ENCODE results near the gene KIF1B. TPM values are rescaled to one million over a fixed set of nuclear protein-coding genes. Genes with fewer than 3 reads are reported as not detected.
"Not testable (repeated sequence)": the region's sequence is repeated elsewhere in the genome, so short reads cannot be mapped to it uniquely, and the experiment has no call there.

Gene KIF1B
- total RNA-seq, 1 donor from 2014 or later: 38.0 TPM

DNA sequence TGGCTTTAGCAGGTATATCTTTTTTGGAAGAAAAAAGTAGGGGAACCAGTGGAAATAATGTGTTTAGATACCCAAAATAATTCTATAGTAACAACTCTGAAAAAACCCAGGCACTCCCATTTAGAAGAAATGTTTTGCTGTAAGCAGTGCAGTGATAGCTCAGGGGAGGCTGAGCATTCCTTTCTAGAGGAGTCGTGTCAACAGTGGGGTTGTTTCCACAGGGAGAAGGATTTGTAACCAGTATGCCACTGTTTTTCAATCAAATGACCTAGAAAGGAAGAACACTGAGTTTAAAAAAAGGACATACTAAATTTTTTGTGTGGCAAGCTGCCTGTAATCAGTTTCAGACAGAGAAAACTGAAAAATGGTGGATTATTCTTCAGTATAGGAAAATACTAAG, 190.9 kb downstream of the KIF1B start:
- Histone ChIP-seq H3K4me3 (no peak overlapping the region), H3K4me1 (peaks cover 29% of the 10 kb centered on the region), H3K27me3 (ENCODE audit: low read depth) (no peaks in the 10 kb centered on the region), H3K27ac (peak overlapping the region; percentile 32), H3K9me3 (no peaks in the 10 kb centered on the region), H3K36me3 (peaks cover 46% of the 10 kb centered on the region)
- ATAC-seq (no peak), DNase-seq (no peak)
- intact Hi-C loops (cut with DNase I): no loop called here
- TF ChIP-seq, protein P1, sequence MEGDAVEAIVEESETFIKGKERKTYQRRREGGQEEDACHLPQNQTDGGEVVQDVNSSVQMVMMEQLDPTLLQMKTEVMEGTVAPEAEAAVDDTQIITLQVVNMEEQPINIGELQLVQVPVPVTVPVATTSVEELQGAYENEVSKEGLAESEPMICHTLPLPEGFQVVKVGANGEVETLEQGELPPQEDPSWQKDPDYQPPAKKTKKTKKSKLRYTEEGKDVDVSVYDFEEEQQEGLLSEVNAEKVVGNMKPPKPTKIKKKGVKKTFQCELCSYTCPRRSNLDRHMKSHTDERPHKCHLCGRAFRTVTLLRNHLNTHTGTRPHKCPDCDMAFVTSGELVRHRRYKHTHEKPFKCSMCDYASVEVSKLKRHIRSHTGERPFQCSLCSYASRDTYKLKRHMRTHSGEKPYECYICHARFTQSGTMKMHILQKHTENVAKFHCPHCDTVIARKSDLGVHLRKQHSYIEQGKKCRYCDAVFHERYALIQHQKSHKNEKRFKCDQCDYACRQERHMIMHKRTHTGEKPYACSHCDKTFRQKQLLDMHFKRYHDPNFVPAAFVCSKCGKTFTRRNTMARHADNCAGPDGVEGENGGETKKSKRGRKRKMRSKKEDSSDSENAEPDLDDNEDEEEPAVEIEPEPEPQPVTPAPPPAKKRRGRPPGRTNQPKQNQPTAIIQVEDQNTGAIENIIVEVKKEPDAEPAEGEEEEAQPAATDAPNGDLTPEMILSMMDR (IDR thresholded peaks at IDR 0.05): no peak

DNA sequence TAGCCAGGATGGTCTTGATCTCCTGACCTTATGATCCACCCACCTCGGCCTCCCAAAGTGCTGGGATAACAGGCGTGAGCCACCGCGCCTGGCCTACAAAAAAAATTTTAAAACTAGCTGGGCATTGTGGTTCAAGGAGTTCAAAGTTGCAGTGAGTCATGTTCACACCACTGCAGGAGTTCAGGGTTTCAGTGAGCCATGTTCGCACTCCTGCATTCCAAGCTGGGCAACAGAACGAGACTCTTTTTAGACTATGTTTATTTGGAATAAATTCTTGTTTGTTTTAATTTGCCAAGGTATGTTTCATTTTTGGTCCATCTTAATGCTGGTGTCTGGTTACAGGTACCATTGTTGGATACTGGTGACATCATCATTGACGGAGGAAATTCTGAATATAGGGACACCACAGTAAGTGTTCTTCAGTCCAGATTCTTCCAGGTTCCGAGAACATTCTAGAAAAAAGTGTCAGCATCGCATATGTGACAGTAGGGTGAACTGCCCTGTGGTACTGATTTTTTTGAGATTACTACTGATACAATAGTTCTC, 192.4 kb downstream of the KIF1B start:
- Histone ChIP-seq H3K27me3 (ENCODE audit: low read depth) (no peaks in the 10 kb centered on the region), H3K36me3 (peaks cover 61% of the 10 kb centered on the region), H3K9me3 (no peaks in the 10 kb centered on the region), H3K4me3 (no peak overlapping the region), H3K4me1 (peaks cover 29% of the 10 kb centered on the region), H3K27ac (no peak overlapping the region)
- TF ChIP-seq, protein P1 (IDR thresholded peaks at IDR 0.05): no peak
- intact Hi-C loops (cut with DNase I): no loop called here
- DNase-seq: no peak
- ATAC-seq: no peak

DNA sequence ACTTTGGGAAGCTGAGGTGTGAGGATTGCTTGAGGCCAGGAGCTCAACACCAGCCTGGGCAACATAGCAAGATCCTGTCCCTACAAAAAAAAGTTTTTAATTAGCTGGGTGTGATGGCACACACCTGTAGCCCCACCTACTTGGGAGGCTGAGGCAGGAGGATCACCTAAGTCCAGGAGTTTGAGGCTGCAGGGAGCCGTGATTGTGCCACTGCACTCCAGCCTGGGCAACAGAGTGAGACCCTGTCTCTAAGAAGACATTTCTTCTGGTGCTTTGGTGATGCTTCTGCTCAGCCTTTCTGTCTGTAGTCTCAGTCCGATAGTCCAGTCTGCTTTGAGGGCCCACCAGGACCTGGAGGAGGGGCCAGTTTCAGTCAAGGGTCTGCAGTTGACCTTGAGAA, 196.8 kb downstream of the KIF1B start:
- intact Hi-C loops (cut with DNase I): no loop called here
- H3K4me3 ChIP-seq: no peak overlapping the region
- H3K27ac ChIP-seq: no peak overlapping the region
- H3K9me3 ChIP-seq: no peaks in the 10 kb centered on the region
- TF ChIP-seq, protein P1 (IDR thresholded peaks at IDR 0.05): no peak
- peaks cover 100% of the 10 kb centered on the region for H3K36me3 ChIP-seq
- DNase-seq (no peak), ATAC-seq (no peak)
- no peaks in the 10 kb centered on the region for H3K27me3 ChIP-seq (ENCODE audit: low read depth)
- no peaks in the 10 kb centered on the region for H3K4me1 ChIP-seq

DNA sequence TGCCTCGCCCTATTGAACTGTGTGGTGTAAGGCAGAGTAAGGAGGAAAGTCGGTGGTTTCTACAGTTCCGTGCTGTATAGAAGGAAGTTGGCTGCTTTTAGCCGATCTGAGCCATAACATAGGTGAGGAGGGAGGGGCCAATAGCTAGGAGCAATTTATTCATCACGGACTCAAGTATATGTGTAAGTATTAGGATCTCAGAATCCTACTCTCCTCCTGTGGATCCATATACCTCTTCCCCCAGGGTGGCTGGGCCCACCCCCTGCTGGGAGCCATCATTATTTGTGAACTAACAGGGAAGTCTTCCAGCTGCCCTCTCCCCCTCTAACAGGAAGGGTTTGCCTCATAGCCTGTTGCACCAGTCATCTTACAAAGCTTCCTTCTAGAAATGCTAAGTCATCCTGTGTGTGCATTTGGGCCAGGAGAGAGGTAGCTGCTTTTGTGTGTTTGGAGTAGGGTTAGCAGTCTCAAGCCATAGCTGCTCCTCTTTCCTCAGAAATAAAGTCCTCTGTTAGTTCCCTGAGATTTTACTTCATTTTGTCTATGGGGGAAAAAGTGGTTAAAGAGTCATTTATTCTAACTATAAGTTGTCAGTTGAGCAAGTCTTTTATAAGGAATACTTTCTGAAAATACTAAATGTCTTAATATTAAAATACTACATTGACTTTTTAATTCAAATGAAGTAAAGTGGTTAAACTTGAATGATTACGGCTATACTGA, 205.0 kb downstream of the KIF1B start:
- peak; percentile 82 to 90 for ATAC-seq
- TF ChIP-seq, protein P1 (IDR thresholded peaks at IDR 0.05): no peak
- no peaks in the 10 kb centered on the region for H3K9me3 ChIP-seq
- peaks cover 97% of the 10 kb centered on the region for H3K36me3 ChIP-seq
- no peak overlapping the region for H3K4me3 ChIP-seq
- DNase-seq: peak; percentile 53
- intact Hi-C loops (cut with DNase I): no loop called here
- H3K27ac ChIP-seq: peak overlapping the region; percentile 14
- H3K4me1 ChIP-seq: no peaks in the 10 kb centered on the region
- no peaks in the 10 kb centered on the region for H3K27me3 ChIP-seq (ENCODE audit: low read depth)

DNA sequence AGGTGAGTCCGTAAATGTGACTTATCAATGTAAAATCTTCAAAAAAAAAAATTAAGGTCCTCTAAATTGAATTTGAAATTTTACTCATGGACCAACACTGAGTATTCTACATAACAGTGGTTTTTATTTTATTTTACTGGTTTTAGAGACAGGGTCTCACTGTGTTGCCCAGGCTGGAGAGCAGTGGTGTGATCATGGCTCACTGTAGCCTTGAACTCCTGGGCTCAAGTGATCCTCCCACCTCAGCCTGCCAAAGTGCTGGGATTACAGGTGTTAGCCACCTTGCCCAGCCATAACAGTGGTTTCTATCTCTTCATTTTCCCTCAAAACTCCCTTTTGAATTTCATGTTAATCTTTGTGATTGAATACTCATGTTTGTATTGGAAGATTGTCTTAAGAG, 205.6 kb downstream of the KIF1B start:
- H3K27ac ChIP-seq; H3K4me1 ChIP-seq; H3K27me3 ChIP-seq (ENCODE audit: low read depth); H3K9me3 ChIP-seq; ATAC-seq; DNase-seq; H3K4me3 ChIP-seq; intact Hi-C loops (cut with DNase I): not testable (repeated sequence)
- peaks cover 97% of the 10 kb centered on the region for H3K36me3 ChIP-seq

DNA sequence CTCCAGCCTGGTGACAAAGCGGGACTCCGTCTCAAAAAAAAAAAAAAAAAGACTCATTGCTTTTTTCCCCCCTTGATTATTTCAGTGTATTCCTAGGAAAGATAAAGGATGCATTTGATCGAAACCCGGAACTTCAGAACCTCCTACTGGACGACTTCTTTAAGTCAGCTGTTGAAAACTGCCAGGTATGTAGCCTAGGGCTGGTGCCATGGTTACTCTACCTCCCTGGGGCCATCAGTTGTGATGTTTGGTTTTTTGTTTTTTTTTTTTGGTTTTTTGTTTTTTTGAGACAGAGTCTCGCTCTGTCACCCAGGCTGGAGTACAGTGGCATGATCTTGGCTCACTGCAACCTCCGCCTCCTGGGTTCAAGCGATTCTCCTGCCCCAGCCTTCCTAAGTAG, 208.4 kb downstream of the KIF1B start:
- H3K4me1 ChIP-seq; ATAC-seq; H3K4me3 ChIP-seq; intact Hi-C loops (cut with DNase I); H3K27me3 ChIP-seq (ENCODE audit: low read depth); H3K27ac ChIP-seq; H3K9me3 ChIP-seq; DNase-seq: not testable (repeated sequence)
- H3K36me3 ChIP-seq: peaks cover 73% of the 10 kb centered on the region
